Measurements from ENCODE around the gene MGLL. TPM values are rescaled to one million over a fixed set of nuclear protein-coding genes. Genes with fewer than 3 reads are reported as not detected.

Gene MGLL
- total and polyA plus RNA-seq, 9 donors: 4.5 to 22.4 (median 13.3) TPM

GRCh38 chr3:127764301-127764700 is 58.0 kb downstream of the MGLL start:
- no peak overlapping the region for H3K27ac ChIP-seq
- H3K4me3 ChIP-seq: no peak overlapping the region
- H3K4me1 ChIP-seq (ENCODE audit: insufficient read depth): peaks cover 7% of the 10 kb centered on the region
- no peaks in the 10 kb centered on the region for H3K27me3 ChIP-seq
- intact Hi-C loops (cut with DNase I): no loop called here
- H3K36me3 ChIP-seq: no peaks in the 10 kb centered on the region
- TF ChIP-seq CTCF (IDR thresholded peaks at IDR 0.05) (no peak), EP300 (IDR thresholded peaks at IDR 0.05) (no peak), POLR2A (IDR thresholded peaks at IDR 0.05) (no peak)
- 91 to 92% (median 92%) methylated on average over 8 of the region's 8 CpGs for WGBS, 3 donors
- H3K9me3 ChIP-seq: no peaks in the 10 kb centered on the region
- DNase-seq: no peak

- Histone ChIP-seq H3K4me1 (ENCODE audit: insufficient read depth) (peaks cover 7% of the 10 kb centered on the region), H3K27ac (no peak overlapping the region), H3K36me3 (no peaks in the 10 kb centered on the region), H3K27me3 (no peaks in the 10 kb centered on the region), H3K4me3 (no peak overlapping the region), H3K9me3 (no peaks in the 10 kb centered on the region)
- DNase-seq: no peak
- TF ChIP-seq CTCF (IDR thresholded peaks at IDR 0.05) (no peak), POLR2A (IDR thresholded peaks at IDR 0.05) (no peak), EP300 (IDR thresholded peaks at IDR 0.05) (no peak)
- intact Hi-C loops (cut with DNase I): no loop called here
- 72 to 82% (median 79%) methylated on average over 7 of the region's 7 CpGs for WGBS, 3 donors
These were observed 58.5 kb downstream of the MGLL start for GRCh38 chr3:127763816-127764215.

GRCh38 chr3:127763337-127763736 is 59.0 kb downstream of the MGLL start:
- intact Hi-C loops (cut with DNase I): no loop called here
- DNase-seq: no peak
- Histone ChIP-seq H3K4me3 (no peak overlapping the region), H3K27ac (no peak overlapping the region), H3K9me3 (no peaks in the 10 kb centered on the region), H3K27me3 (no peaks in the 10 kb centered on the region), H3K4me1 (ENCODE audit: insufficient read depth) (peaks cover 7% of the 10 kb centered on the region), H3K36me3 (no peaks in the 10 kb centered on the region)
- TF ChIP-seq POLR2A (IDR thresholded peaks at IDR 0.05) (no peak), CTCF (IDR thresholded peaks at IDR 0.05) (no peak), EP300 (IDR thresholded peaks at IDR 0.05) (no peak)
- WGBS, 3 donors: 91% methylated on average over 8 of the region's 8 CpGs

- no peak overlapping the region for H3K4me3 ChIP-seq
- intact Hi-C loops (cut with DNase I): no loop called here
- no peaks in the 10 kb centered on the region for H3K9me3 ChIP-seq
- 90 to 98% (median 95%) methylated on average over 1 of the region's 1 CpG for WGBS, 3 donors
- no peaks in the 10 kb centered on the region for H3K27me3 ChIP-seq
- no peak overlapping the region for H3K27ac ChIP-seq
- DNase-seq: no peak
- peaks cover 7% of the 10 kb centered on the region for H3K4me1 ChIP-seq (ENCODE audit: insufficient read depth)
- no peaks in the 10 kb centered on the region for H3K36me3 ChIP-seq
- no peak for TF ChIP-seq POLR2A (IDR thresholded peaks at IDR 0.05)
- TF ChIP-seq CTCF (IDR thresholded peaks at IDR 0.05): no peak
- TF ChIP-seq EP300 (IDR thresholded peaks at IDR 0.05): no peak
These were observed 59.6 kb downstream of the MGLL start for GRCh38 chr3:127762787-127763105.

Measured in ovary (tissue), 9 donors.